Measurements from ENCODE around the gene TMPRSS12. TPM values are rescaled to one million over a fixed set of nuclear protein-coding genes. Genes with fewer than 3 reads are reported as not detected.
"Not testable (repeated sequence)": the region's sequence is repeated elsewhere in the genome, so short reads cannot be mapped to it uniquely, and the experiment has no call there.

TMPRSS12 gene
- total RNA-seq, 2 donors from 2014 or later: not detected

DNA sequence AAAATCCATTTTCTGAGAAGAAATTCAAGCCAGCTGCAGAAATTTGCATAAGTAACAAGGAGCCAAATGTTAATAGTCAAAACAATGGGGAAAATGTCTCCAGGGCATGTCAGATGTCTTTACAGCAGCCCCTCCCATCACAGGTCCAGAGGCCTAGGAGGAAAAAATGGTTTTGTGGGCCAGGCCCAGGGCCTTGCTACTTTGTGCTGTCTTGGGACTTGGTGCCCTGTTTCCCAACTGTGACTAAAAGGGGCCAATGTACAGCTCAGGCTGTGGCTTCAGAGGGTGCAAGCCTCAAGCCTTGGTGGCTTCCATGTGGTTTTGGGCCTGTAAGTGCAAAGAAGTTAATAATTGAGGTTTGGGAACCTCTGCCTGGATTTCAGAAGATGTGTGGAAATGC, 8.9 kb upstream of the TMPRSS12 start:
- H3K36me3 Mint-ChIP-seq (ENCODE audit: low read depth); ATAC-seq; H3K4me3 Mint-ChIP-seq; H3K9me3 ChIP-seq (ENCODE audit: control insufficient read depth, low read length, poor library complexity, severe bottlenecking); H3K27ac Mint-ChIP-seq; H3K4me1 Mint-ChIP-seq; DNase-seq: not testable (repeated sequence)
- peaks cover 16% of the 10 kb centered on the region for H3K27me3 Mint-ChIP-seq

DNA sequence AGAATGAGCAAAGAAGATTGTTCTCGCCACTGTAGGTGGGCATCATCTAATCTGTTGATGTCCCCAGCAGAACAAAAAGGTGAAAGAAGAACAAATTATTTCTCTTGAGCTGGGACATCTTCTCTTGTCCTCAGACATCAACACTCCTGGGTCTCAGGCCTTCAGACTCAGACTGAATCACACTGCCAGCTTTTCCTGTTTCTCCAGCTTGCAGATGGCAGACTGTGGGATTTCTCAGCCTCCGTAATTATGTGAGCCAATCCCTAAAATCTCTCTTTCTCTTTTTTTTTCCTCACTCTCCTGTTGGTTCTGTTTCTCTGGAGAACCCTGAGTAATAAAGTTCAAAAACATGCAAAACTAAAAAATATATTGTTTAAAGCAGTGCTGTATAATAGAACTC, 3.7 kb upstream of the TMPRSS12 start:
- ATAC-seq: no peak
- H3K9me3 ChIP-seq (ENCODE audit: control insufficient read depth, low read length, poor library complexity, severe bottlenecking): peaks cover 1% of the 10 kb centered on the region
- no peaks in the 10 kb centered on the region for H3K36me3 Mint-ChIP-seq (ENCODE audit: low read depth)
- no peak for DNase-seq
- no peaks in the 10 kb centered on the region for H3K4me1 Mint-ChIP-seq
- peaks cover 11% of the 10 kb centered on the region for H3K27me3 Mint-ChIP-seq
- H3K4me3 Mint-ChIP-seq: no peak overlapping the region
- H3K27ac Mint-ChIP-seq: no peak overlapping the region

DNA sequence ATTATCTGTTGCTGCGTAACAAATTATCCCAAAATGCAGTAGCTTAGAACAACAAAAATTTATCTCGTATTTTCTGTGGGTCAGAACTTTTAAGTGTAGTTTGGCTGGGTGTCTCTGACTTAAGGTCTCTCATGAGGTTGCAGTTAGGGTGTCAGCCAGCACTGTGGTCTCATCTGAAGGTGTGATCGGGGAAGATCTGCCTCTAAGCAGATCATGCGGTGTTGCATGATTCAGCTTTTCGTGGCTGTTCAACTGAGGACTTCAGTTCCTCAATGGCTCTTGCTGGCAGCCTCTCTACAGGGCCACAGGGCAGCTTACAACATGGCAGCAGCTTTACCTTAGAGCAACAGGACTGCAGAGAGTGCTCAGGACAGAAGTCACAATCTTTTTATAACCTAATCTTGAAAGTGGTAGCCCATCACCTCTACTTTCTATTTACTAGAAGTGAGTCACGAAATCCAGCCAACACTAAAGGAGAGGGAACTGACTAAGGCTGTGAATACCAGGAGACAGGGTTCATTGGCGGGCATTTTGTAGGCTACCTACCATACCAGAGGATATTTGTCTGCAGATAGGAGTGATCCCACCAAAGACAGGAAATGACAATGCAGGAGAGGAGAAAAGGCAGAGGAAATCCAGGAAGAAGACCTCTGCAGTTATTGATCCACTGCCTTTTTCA, 1.8 kb upstream of the TMPRSS12 start:
- H3K27ac Mint-ChIP-seq: no peak overlapping the region
- no peaks in the 10 kb centered on the region for H3K4me1 Mint-ChIP-seq
- peaks cover 16% of the 10 kb centered on the region for H3K27me3 Mint-ChIP-seq
- H3K36me3 Mint-ChIP-seq (ENCODE audit: low read depth): peaks cover 3% of the 10 kb centered on the region
- DNase-seq (no peak), ATAC-seq (no peak)
- H3K9me3 ChIP-seq (ENCODE audit: control insufficient read depth, low read length, poor library complexity, severe bottlenecking): no peaks in the 10 kb centered on the region
- no peak overlapping the region for H3K4me3 Mint-ChIP-seq

DNA sequence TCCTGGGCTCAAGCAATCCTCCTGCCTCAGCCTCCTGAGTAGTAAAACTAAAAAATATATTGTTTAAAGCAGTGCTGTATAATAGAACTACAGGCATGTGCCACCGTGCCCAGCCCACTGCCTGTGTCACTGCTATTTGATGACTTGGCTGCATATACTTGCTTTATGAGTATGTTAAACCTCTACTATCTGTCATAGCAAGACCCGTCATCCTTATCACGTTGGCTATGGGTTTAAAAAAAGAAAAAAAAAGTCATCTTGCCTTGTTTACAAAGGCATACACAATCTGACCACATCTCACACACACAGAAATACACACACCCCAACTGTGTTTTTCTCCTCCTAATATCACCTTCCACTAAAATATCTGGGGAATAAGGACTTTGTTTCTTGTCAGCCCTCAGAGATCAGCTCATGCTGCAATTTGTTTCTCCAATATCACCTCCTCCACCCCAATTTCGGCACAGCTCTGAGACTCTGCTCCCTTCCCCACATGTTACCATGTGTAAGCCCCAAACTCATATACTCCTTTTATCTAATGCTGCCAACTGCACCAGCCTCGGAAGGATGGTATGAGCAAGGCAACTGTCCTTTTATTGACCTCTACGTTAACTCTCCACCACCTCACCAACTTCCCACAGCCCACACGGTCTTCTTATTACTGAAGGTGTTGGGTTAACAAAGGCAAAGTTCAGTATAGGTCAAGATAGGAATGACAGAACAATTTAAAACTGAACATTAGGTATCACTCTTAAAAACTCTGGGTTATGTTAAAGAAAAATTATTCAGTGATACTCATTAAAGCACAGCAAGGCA, 802 bp upstream of the TMPRSS12 start:
- Mint-ChIP-seq H3K4me1 (no peaks in the 10 kb centered on the region), H3K27me3 (peaks cover 22% of the 10 kb centered on the region), H3K36me3 (ENCODE audit: low read depth) (peaks cover 3% of the 10 kb centered on the region), H3K27ac (no peak overlapping the region), H3K4me3 (no peak overlapping the region)
- ATAC-seq (no peak), DNase-seq (no peak)
- H3K9me3 ChIP-seq (ENCODE audit: control insufficient read depth, low read length, poor library complexity, severe bottlenecking): no peaks in the 10 kb centered on the region

DNA sequence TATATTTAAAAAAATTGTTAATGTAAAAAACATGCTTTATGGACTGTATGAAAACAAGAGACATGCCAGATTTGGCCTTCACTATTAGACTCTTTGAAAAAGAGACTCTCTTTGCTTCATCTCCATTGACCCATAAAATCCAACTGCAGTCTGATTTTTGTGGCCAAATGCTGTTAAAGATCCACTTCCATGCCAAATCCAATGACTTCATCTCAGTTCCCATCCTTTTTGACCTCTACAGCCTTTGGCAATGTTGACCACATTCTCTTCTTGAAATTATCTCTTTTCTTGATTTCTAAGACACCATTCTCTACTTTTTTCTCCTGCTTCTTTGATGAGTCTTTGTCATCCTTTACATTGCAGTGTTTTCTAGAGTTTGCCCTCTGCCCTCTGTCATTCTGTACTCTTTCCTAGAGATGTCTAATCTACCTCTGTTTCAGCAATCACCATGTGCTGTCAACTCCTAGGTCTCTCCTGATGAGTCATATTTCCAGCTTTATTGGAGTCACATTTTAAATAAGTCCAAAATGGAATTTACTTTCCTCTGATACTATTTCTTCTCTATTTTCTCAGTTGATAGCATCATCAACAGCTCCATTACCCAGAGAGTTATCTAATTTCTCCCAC, 2.4 kb downstream of the TMPRSS12 start:
- Mint-ChIP-seq H3K4me1 (no peaks in the 10 kb centered on the region), H3K4me3 (no peak overlapping the region), H3K27ac (no peak overlapping the region), H3K36me3 (ENCODE audit: low read depth) (peaks cover 3% of the 10 kb centered on the region), H3K27me3 (peaks cover 36% of the 10 kb centered on the region)
- ATAC-seq (no peak), DNase-seq (no peak)
- H3K9me3 ChIP-seq (ENCODE audit: control insufficient read depth, low read length, poor library complexity, severe bottlenecking): no peaks in the 10 kb centered on the region

DNA sequence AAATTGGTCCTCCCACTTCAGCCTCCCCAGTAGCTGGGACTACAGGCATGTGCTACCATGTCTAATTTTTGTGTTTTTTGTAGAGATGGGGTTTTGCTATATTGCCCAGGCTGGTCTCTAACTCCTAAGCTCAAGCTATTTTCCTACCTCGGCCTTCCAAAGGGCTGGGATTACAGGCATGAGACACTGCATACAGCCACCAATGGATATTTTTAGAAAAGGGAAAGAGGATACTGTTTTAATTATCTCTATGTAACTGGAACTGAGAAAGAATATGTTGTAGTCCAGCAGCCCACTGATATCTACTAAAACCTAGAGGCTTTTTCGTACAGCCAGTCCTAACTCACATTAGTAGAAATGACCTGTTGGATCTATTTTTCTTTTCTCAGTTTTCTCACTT, 6.2 kb downstream of the TMPRSS12 start:
- H3K9me3 ChIP-seq (ENCODE audit: control insufficient read depth, low read length, poor library complexity, severe bottlenecking): no peaks in the 10 kb centered on the region
- ATAC-seq (no peak), DNase-seq (no peak)
- Mint-ChIP-seq H3K4me3 (no peak overlapping the region), H3K36me3 (ENCODE audit: low read depth) (peaks cover 3% of the 10 kb centered on the region), H3K27me3 (peaks cover 38% of the 10 kb centered on the region), H3K4me1 (no peaks in the 10 kb centered on the region), H3K27ac (no peak overlapping the region)

DNA sequence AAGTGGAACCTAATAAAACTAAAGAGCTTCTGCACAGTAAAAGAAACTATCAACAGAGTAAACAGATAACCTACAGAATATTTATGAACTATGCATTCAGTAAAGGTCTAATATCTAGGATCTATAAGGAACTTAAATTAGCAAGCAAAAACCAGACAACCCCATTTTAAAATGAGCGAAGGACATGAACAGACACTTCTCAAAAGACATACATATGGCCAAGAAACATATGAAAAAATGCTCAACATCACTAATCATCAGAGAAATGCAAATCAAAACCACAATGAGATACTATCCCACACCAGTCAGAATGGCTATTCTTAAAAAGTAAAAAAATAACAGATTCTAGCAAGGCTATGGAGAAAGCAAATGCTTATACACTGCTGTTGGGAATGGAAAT, 12.5 kb downstream of the TMPRSS12 start:
- not testable (repeated sequence) for H3K36me3 Mint-ChIP-seq (ENCODE audit: low read depth); H3K4me1 Mint-ChIP-seq; H3K9me3 ChIP-seq (ENCODE audit: control insufficient read depth, low read length, poor library complexity, severe bottlenecking); DNase-seq; H3K4me3 Mint-ChIP-seq; H3K27me3 Mint-ChIP-seq; H3K27ac Mint-ChIP-seq; ATAC-seq

DNA sequence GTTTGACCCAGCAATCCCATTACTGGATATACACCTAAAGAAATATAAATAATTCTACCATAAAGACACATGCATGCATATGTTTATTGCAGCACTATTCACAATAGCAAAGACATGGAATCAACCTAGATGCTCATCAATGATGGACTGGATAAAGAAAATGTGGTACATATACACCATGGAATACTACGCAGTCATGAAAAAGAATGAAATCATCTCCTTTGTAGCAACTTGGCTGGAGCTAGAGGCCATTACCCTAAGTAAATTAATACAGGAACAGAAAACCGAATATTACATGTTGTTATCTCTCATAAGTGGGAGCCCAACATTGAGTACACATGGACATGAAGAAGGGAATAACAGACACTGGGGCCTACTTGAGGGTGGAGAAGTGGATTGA, 13.0 kb downstream of the TMPRSS12 start:
- not testable (repeated sequence) for DNase-seq; H3K27me3 Mint-ChIP-seq; H3K4me3 Mint-ChIP-seq; H3K27ac Mint-ChIP-seq; H3K9me3 ChIP-seq (ENCODE audit: control insufficient read depth, low read length, poor library complexity, severe bottlenecking); ATAC-seq; H3K36me3 Mint-ChIP-seq (ENCODE audit: low read depth); H3K4me1 Mint-ChIP-seq

DNA sequence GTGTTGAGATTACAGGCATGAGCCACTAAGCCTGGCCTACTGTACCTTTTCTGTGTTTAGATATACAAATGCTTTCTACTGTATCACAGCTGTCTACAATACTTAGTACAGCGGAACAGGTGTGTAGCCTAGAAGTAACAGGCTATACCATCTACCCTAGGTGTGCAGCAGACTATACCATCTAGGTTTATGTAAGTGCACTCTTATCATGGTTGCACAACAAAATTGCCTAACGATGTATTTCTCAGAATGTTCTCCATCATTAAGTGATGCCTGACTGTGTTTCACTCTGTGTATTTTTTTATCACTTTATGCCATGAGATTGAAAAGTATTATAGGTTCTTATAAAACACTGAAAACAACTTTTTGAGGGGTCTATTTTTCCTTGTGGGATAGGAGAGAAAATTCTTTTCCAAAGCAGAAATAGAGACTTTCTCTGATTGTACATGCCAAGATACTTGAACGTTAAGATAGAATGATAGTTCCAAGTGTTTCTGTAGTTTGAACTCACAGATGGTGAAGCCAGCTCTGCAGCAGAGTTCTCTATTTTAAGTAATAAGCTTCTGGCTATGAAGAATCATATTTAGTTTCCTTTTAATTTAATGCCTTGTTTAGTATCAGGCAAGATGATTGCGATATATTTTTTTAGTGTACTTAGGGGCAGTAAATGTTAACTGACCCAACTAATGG, 17.0 kb downstream of the TMPRSS12 start:
- Mint-ChIP-seq H3K4me3 (no peak overlapping the region), H3K27ac (no peak overlapping the region), H3K4me1 (no peaks in the 10 kb centered on the region), H3K36me3 (ENCODE audit: low read depth) (peaks cover 8% of the 10 kb centered on the region), H3K27me3 (peaks cover 12% of the 10 kb centered on the region)
- no peaks in the 10 kb centered on the region for H3K9me3 ChIP-seq (ENCODE audit: control insufficient read depth, low read length, poor library complexity, severe bottlenecking)
- no peak for ATAC-seq
- DNase-seq: no peak

DNA sequence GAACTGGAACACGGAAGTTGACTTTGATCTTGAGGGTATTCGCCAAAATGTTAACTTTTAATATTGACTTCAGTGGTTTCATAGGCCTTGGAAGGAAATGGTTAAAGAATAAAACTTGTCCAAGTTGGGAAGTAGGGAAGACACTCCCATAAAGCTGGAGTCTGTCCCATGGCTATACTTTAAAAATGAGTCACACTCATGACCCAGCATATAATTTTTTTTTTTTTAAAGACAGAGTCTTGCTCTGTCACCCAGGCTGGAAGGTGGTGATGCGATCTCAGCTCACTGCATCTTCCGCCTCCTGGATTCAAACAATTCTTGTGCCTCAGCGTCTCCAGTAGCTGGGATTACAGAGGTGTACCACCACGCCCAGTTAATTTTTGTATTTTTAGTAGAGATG, 19.6 kb downstream of the TMPRSS12 start:
- Mint-ChIP-seq H3K36me3 (ENCODE audit: low read depth) (peaks cover 13% of the 10 kb centered on the region), H3K27ac (no peak overlapping the region), H3K4me1 (no peaks in the 10 kb centered on the region), H3K4me3 (no peak overlapping the region), H3K27me3 (peaks cover 12% of the 10 kb centered on the region)
- ATAC-seq (no peak), DNase-seq (no peak)
- H3K9me3 ChIP-seq (ENCODE audit: control insufficient read depth, low read length, poor library complexity, severe bottlenecking): no peaks in the 10 kb centered on the region

DNA sequence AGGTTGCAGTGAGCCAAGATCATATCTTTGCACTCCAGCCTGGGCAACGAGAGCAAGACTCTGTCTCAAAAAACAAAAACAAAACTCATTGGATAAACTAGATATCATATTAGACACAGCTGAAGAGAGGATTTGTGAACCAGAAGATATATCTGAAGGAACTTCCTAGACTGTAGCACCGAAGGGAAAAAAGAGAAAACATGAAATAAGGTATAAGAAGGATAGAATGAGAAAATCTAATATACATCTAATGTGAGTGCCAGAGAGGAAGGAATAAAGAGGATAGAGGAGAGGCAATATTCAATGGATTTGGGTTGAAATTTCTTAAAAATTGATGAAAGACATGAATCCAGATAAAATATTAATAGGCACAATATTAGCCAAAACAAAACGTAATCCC, 22.5 kb downstream of the TMPRSS12 start:
- no peaks in the 10 kb centered on the region for H3K9me3 ChIP-seq (ENCODE audit: control insufficient read depth, low read length, poor library complexity, severe bottlenecking)
- Mint-ChIP-seq H3K36me3 (ENCODE audit: low read depth) (peaks cover 13% of the 10 kb centered on the region), H3K4me1 (no peaks in the 10 kb centered on the region), H3K27me3 (peaks cover 12% of the 10 kb centered on the region), H3K27ac (no peak overlapping the region), H3K4me3 (no peak overlapping the region)
- DNase-seq (no peak), ATAC-seq (no peak)

DNA sequence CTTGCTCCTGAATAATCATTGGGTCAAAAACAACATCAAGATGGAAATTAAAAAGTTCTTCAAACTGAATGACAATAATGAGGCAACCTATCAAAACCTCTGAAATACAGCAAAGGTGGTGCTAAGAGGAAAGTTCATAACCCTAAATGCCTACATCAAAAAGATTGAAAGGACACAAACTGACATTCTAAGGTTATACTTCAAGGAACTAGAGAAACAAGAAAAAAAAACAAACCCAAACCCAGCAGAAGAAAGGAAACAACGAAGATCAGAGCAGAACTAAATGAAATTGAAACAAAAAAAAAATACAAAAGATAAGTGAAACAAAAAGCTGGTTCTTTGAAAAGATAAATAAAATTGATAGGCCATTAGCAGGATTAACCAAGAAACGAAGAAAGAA, 26.2 kb downstream of the TMPRSS12 start:
- H3K27ac Mint-ChIP-seq; H3K9me3 ChIP-seq (ENCODE audit: control insufficient read depth, low read length, poor library complexity, severe bottlenecking); H3K27me3 Mint-ChIP-seq; H3K4me3 Mint-ChIP-seq; ATAC-seq; DNase-seq; H3K4me1 Mint-ChIP-seq: not testable (repeated sequence)
- peaks cover 10% of the 10 kb centered on the region for H3K36me3 Mint-ChIP-seq (ENCODE audit: low read depth)

DNA sequence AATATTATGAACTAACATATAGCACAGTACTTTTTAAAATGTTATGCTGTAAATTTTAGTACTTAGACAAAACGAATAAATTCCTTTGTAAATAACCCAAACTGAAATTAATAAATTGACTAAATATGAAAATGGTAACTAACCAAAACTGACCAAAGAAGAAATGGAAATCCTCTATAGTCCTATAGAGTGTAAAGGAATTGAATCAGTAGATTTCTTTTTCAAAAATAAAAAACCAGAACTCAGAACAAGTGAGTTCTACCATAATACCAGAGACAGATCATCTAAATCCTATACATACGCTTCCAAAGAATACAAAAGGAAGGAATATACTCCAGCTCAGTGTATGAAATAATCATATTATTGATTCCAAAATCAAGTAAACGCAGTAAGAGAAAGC, 39.8 kb downstream of the TMPRSS12 start:
- Mint-ChIP-seq H3K36me3 (ENCODE audit: low read depth) (peaks cover 2% of the 10 kb centered on the region), H3K27ac (no peak overlapping the region), H3K4me3 (no peak overlapping the region), H3K27me3 (no peaks in the 10 kb centered on the region), H3K4me1 (no peaks in the 10 kb centered on the region)
- DNase-seq (no peak), ATAC-seq (no peak)
- H3K9me3 ChIP-seq (ENCODE audit: control insufficient read depth, low read length, poor library complexity, severe bottlenecking): no peaks in the 10 kb centered on the region
